ENCODE results near the gene HIVEP2. TPM values are rescaled to one million over a fixed set of nuclear protein-coding genes. Genes with fewer than 3 reads are reported as not detected.

Gene HIVEP2
- total and polyA plus RNA-seq, 3 donors from 2014 or later = 4.7 to 10.8 (median 10.7) TPM

- Histone ChIP-seq H3K4me3 (no peak overlapping the region), H3K4me1 (no peaks in the 10 kb centered on the region), H3K27me3 (no peaks in the 10 kb centered on the region), H3K36me3 (ENCODE audit: low read depth, missing control alignments) (no peaks in the 10 kb centered on the region), H3K27ac (no peak overlapping the region), H3K9me3 (no peaks in the 10 kb centered on the region)
- TF ChIP-seq CTCF (IDR thresholded peaks at IDR 0.05) (no peak), POLR2A (IDR thresholded peaks at IDR 0.05) (no peak)
- DNase-seq = no peak
- intact Hi-C loops (cut with DNase I; ENCODE audit: low total_unique reads) = no loop called here
- WGBS, 2 donors = 85 to 89% methylated on average over 6 of the region's 6 CpGs
Observed at GRCh38 chr6:142853244-142854180, 91.5 kb downstream of the HIVEP2 start.

- H3K27ac ChIP-seq = no peak overlapping the region
- no peaks in the 10 kb centered on the region for H3K36me3 ChIP-seq (ENCODE audit: low read depth, missing control alignments)
- H3K4me1 ChIP-seq = no peaks in the 10 kb centered on the region
- no peak overlapping the region for H3K4me3 ChIP-seq
- H3K9me3 ChIP-seq = no peaks in the 10 kb centered on the region
- no peak for DNase-seq
- WGBS, 2 donors = 27 to 30% methylated on average over 2 of the region's 2 CpGs
- TF ChIP-seq CTCF (IDR thresholded peaks at IDR 0.05) = no peak
- no peak for TF ChIP-seq POLR2A (IDR thresholded peaks at IDR 0.05)
- intact Hi-C loops (cut with DNase I; ENCODE audit: low total_unique reads) = no loop called here
- no peaks in the 10 kb centered on the region for H3K27me3 ChIP-seq
Observed at GRCh38 chr6:142851601-142852000, 93.4 kb downstream of the HIVEP2 start.

- H3K36me3 ChIP-seq (ENCODE audit: low read depth, missing control alignments) = no peaks in the 10 kb centered on the region
- WGBS, 2 donors = 39 to 72% methylated on average over 3 of the region's 3 CpGs
- intact Hi-C loops (cut with DNase I; ENCODE audit: low total_unique reads) = no loop called here
- peaks cover 5% of the 10 kb centered on the region for H3K4me1 ChIP-seq
- DNase-seq = no peak
- H3K27ac ChIP-seq = no peak overlapping the region
- no peaks in the 10 kb centered on the region for H3K9me3 ChIP-seq
- no peaks in the 10 kb centered on the region for H3K27me3 ChIP-seq
- TF ChIP-seq CTCF (IDR thresholded peaks at IDR 0.05) (no peak), POLR2A (IDR thresholded peaks at IDR 0.05) (no peak)
- H3K4me3 ChIP-seq = no peak overlapping the region
Observed at GRCh38 chr6:142850679-142851423, 94.1 kb downstream of the HIVEP2 start.

- Histone ChIP-seq H3K36me3 (ENCODE audit: low read depth, missing control alignments) (no peaks in the 10 kb centered on the region), H3K4me1 (peaks cover 11% of the 10 kb centered on the region), H3K4me3 (no peak overlapping the region), H3K9me3 (no peaks in the 10 kb centered on the region), H3K27ac (no peak overlapping the region), H3K27me3 (no peaks in the 10 kb centered on the region)
- intact Hi-C loops (cut with DNase I; ENCODE audit: low total_unique reads) = loop anchor here (10.0 kb wide), 1 partner anchor 96 kb away; the partner anchor contains the start of gene HIVEP2
- no peak for TF ChIP-seq CTCF (IDR thresholded peaks at IDR 0.05)
- no peak for TF ChIP-seq POLR2A (IDR thresholded peaks at IDR 0.05)
- no peak for DNase-seq
- 89 to 92% methylated on average over 3 of the region's 3 CpGs for WGBS, 2 donors
Observed at GRCh38 chr6:142848976-142849375, 96.0 kb downstream of the HIVEP2 start.
